Lung (tissue), 12 donors: ENCODE results near the gene ETS2. TPM values are rescaled to one million over a fixed set of nuclear protein-coding genes. Genes with fewer than 3 reads are reported as not detected.

Source experiments
- ATAC-seq: fragments of 200-7000 bp; cut with Tn5 transposase; one replicate; pipeline ENCODE4 v1.9.1; 2020; ENCODE audit warnings: moderate number of reproducible peaks; ENCODE audit not compliant: insufficient read depth, low FRiP score
- DNase-seq, 3 donors: peaks; one replicate each; pipeline ENCODE4 v3.0.0-alpha.2; 2013 to 2017
- H3K27ac ChIP-seq, 2 donors: one replicate each; pipeline ENCODE4 v1.5.1; 2013; ENCODE audit warnings: mild to moderate bottlenecking in 2 of 2, moderate library complexity in 2 of 2, control low read depth in 1 of 2, inconsistent platforms in 1 of 2, low read depth in 1 of 2, low read length in 1 of 2
- H3K27me3 ChIP-seq, 3 donors: one replicate each; pipeline ENCODE4 v1.5.1; 2013; ENCODE audit warnings: low read length in 2 of 3; ENCODE audit not compliant: control insufficient read depth in 3 of 3, insufficient read depth in 3 of 3
- H3K36me3 ChIP-seq, 4 donors: one replicate each; pipeline ENCODE4 v1.5.1; 2013; ENCODE audit warnings: low read length in 4 of 4, mild to moderate bottlenecking in 1 of 4, moderate library complexity in 1 of 4; ENCODE audit not compliant: control insufficient read depth in 4 of 4, insufficient read depth in 4 of 4
- H3K4me1 ChIP-seq, 5 donors: one replicate each; pipeline ENCODE4 v1.5.1; 2013; ENCODE audit warnings: low read length in 5 of 5, mild to moderate bottlenecking in 2 of 5, moderate library complexity in 1 of 5; ENCODE audit not compliant: control insufficient read depth in 5 of 5, insufficient read depth in 5 of 5
- H3K4me3 ChIP-seq: one replicate; pipeline ENCODE4 v1.5.1; 2013; ENCODE audit warnings: mild to moderate bottlenecking, control low read depth, moderate library complexity
- H3K9ac ChIP-seq, 2 donors: one replicate each; pipeline ENCODE4 v1.5.1; 2013; ENCODE audit warnings: low read length in 2 of 2, control low read depth in 1 of 2; ENCODE audit not compliant: insufficient read depth in 1 of 2
- H3K9me3 ChIP-seq, 4 donors: one replicate each; pipeline ENCODE4 v1.5.1; 2013; ENCODE audit warnings: low read length in 3 of 4, mild to moderate bottlenecking in 1 of 4, moderate library complexity in 1 of 4; ENCODE audit not compliant: control insufficient read depth in 4 of 4, insufficient read depth in 3 of 4
- WGBS, 2 donors: extraction: QIAGEN DNeasy Blood & Tissue Kit; methylation state at CpG; one replicate each; pipeline ENCODE4 v1.1.7; 2013; 5-methylcytosine and 5-hydroxymethylcytosine counted together
- polyA plus RNA-seq, 2 donors: library from polyadenylated mRNA; stranded (reverse); fragments of 200-250 nt; gene quantifications; one replicate each; pipeline ENCODE4 v1.2.1, GENCODE V29; 2013
- total RNA-seq, 2 donors: library from RNA; depleted of rRNA in 1 of 2; stranded (reverse); fragments of >200 nt in 1 of 2; gene quantifications; one replicate each; pipeline ENCODE4 v1.2.1, GENCODE V29; 2014 to 2021
- TF ChIP-seq, protein P1 (sequence below): IDR thresholded peaks from 2 replicates; pipeline ENCODE4 v1.5.1; 2012; ENCODE audit warnings: mild to moderate bottlenecking; ENCODE audit errors: control extremely low read depth, extremely low read depth
- donor health status: control.
- donor health status: control.
- donor health status: Bipolar disorder and iron deficiency.
- donor health status: healthy.
- donor health status: DM: yes; HTN: yes; CAD: no.

ETS2 gene
- total and polyA plus RNA-seq, 4 donors: 64.7 to 186 (median 158) TPM

DNA sequence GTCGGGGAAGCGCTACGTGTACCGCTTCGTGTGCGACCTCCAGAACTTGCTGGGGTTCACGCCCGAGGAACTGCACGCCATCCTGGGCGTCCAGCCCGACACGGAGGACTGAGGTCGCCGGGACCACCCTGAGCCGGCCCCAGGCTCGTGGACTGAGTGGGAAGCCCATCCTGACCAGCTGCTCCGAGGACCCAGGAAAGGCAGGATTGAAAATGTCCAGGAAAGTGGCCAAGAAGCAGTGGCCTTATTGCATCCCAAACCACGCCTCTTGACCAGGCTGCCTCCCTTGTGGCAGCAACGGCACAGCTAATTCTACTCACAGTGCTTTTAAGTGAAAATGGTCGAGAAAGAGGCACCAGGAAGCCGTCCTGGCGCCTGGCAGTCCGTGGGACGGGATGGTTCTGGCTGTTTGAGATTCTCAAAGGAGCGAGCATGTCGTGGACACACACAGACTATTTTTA, 17.1 kb downstream of the ETS2 start:
- 60 to 65% methylated on average over 26 of the region's 26 CpGs for WGBS, 2 donors
- no peaks in the 10 kb centered on the region for H3K27me3 ChIP-seq
- peaks cover 46 to 63% (median 51%) of the 10 kb centered on the region in 4 donors for H3K36me3 ChIP-seq
- TF ChIP-seq, protein P1, sequence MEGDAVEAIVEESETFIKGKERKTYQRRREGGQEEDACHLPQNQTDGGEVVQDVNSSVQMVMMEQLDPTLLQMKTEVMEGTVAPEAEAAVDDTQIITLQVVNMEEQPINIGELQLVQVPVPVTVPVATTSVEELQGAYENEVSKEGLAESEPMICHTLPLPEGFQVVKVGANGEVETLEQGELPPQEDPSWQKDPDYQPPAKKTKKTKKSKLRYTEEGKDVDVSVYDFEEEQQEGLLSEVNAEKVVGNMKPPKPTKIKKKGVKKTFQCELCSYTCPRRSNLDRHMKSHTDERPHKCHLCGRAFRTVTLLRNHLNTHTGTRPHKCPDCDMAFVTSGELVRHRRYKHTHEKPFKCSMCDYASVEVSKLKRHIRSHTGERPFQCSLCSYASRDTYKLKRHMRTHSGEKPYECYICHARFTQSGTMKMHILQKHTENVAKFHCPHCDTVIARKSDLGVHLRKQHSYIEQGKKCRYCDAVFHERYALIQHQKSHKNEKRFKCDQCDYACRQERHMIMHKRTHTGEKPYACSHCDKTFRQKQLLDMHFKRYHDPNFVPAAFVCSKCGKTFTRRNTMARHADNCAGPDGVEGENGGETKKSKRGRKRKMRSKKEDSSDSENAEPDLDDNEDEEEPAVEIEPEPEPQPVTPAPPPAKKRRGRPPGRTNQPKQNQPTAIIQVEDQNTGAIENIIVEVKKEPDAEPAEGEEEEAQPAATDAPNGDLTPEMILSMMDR: no peak
- no peak overlapping the region for H3K4me3 ChIP-seq
- H3K4me1 ChIP-seq: peaks cover 3 to 58% (median 20%) of the 10 kb centered on the region in 5 donors
- peaks cover 0 to 4% (median 3%) of the 10 kb centered on the region in 4 donors for H3K9me3 ChIP-seq
- ATAC-seq (no peak), DNase-seq (peak in 2 of 3 donors; percentile 51 to 59)
- H3K9ac ChIP-seq: no peak overlapping the region
- peak overlapping the region in 1 of 2 donors; percentile 91 for H3K27ac ChIP-seq

DNA sequence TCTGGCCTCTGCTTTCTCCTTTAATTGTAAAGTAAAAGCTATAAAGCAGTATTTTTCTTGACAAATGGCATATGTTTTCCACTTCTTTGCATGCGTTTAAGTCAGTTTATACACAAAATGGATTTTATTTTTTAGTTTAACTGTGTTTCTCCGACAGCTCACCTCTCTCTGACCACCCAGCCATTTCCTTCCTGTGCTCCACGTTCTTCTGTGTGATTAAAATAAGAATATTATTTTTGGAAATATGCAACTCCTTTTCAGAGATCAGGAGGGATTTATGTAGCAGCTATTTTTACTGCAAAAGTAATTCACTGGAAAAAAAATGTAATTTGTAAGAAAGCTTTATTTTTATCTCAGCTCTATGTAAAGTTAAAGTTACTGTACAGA, 18.0 kb downstream of the ETS2 start:
- DNase-seq: no peak
- ATAC-seq: no peak
- H3K9me3 ChIP-seq: peaks cover 0 to 4% (median 2%) of the 10 kb centered on the region in 4 donors
- no peak overlapping the region for H3K4me3 ChIP-seq
- H3K36me3 ChIP-seq: peaks cover 36 to 54% (median 44%) of the 10 kb centered on the region in 4 donors
- peak overlapping the region; percentile 33 to 86 for H3K27ac ChIP-seq
- TF ChIP-seq, protein P1: no peak
- no peaks in the 10 kb centered on the region for H3K27me3 ChIP-seq
- H3K4me1 ChIP-seq: peaks cover 3 to 58% (median 20%) of the 10 kb centered on the region in 5 donors
- no peak overlapping the region for H3K9ac ChIP-seq
- 35 to 42% methylated on average over 3 of the region's 3 CpGs for WGBS, 2 donors

DNA sequence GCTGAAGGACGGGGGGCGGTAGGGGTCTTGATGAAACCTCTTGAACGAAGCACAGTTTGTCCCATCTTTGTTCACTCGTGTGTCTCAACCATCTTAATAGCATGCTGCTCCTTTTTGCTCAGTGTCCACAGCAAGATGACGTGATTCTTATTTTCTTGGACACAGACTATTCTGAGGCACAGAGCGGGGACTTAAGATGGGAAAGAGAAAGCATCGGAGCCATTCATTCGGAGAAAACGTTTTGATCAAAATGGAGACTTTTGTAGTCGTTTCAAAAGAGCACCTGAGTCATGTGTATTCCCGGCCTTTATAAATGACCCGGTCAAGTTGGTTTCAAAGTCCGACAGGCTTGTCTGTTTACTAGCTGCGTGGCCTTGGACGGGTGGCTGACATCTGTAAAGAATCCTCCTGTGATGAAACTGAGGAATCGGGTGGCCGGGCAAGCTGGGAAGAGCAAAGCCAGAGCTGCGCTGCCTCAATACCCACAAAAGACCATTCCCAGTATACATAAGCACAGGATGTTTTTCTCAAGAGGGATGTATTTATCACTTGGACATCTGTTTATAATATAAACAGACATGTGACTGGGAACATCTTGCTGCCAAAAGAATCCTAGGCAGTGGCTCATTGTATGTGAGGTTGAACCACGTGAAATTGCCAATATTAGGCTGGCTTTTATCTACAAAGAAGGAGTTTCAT, 18.5 kb downstream of the ETS2 start:
- Histone ChIP-seq H3K36me3 (peaks cover 32 to 48% (median 39%) of the 10 kb centered on the region in 4 donors), H3K9ac (no peak overlapping the region), H3K27ac (peak overlapping the region; percentile 33 to 86), H3K27me3 (no peaks in the 10 kb centered on the region), H3K4me3 (no peak overlapping the region), H3K4me1 (peaks cover 3 to 58% (median 18%) of the 10 kb centered on the region in 5 donors), H3K9me3 (peaks cover 0 to 4% (median 2%) of the 10 kb centered on the region in 4 donors)
- TF ChIP-seq, protein P1: no peak
- 60 to 72% methylated on average over 19 of the region's 19 CpGs for WGBS, 2 donors
- ATAC-seq (no peak), DNase-seq (peak; percentile 66 to 94 (median 93))
